SK-N-DZ (cell line): ENCODE results near the gene CUL9.

Source experiments
- DNase-seq: peaks from one replicate; pipeline ENCODE4 v3.0.0-alpha.2; 2015; ENCODE audit warnings: low spot score

Gene CUL9

DNA sequence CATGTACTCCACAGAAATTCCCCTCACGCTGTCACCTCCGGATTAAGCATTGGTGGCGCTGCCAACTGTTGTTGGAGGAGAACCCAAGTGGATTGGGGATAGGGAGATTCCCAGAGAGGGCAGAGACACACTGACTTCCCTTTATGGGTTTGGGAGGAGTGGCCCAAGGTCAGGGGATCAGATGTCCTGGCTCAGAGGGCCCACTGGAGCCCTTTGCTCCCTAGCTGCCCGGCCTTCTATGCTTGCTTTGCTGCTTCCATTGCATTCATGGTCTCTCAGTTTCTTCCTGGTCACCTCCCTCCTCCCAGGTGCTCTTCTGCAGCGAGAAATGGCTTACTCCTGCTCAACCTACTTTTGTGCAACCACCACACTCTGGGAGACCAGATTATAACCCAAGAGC, 14.3 kb downstream of the CUL9 start:
- no peak for DNase-seq

- DNase-seq: no peak
Measured at GRCh38 chr6:43199912-43200311, 17.9 kb downstream of the CUL9 start.

DNA sequence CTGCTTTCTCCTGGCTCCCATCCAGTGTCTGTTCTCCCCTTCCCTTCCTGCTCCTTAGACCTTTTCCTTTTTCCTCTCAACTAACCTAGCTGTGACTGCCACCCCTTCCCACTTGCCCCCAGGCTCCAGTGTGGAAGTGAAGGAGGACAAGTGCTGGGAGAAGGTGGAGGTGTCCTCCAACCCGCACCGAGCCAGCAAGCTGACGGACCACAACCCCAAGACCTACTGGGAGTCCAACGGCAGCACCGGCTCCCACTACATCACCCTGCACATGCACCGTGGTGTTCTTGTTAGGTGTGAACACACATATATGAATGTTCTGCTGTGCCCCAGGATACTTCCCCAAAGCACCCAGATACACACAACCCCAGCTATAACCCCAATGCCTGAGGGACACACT, 18.5 kb downstream of the CUL9 start:
- no peak for DNase-seq

DNA sequence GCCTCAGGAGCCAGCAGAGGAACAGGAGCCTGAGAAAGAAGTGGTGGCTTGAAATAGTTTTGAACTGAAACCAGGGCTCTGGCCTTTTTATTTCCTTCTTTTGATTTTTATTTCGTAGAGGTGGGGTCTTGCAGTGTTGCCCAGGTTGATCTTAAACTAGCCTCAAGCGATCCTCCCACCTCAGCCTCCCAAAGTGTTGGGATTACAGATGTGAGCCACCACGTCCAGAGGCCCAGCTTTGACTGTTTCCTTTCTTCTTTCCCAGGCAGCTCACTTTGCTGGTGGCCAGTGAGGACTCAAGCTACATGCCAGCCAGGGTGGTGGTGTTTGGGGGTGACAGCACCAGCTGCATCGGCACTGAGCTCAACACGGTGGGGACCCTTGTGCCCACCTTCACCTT, 20.5 kb downstream of the CUL9 start:
- DNase-seq: no peak

DNA sequence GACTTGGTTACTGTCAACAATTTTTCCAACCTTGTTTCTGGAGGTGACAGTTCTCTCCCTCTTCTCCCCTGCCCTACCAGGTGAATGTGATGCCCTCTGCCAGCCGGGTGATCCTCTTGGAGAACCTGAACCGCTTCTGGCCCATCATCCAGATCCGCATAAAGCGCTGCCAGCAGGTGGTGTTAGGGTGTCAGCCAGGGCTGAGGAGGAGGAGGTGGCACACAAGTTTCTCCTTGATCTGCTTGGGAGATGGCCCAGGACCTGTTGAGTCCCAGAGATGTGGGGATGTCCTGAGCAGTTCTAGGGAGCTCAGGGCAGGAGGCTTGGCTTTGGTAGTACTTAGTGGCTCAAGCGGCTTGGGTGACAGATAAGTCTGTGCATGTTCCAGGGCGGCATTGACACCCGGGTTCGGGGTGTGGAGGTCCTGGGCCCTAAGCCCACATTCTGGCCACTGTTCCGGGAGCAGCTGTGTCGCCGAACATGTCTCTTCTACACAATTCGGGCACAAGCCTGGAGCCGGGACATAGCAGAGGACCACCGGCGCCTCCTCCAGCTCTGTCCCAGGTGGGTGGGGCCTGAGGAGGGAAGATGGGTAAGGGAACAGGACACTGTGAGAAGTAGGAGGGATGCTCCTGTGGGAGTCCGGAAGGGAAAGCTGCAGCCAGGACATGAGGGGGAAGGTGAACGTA, 21.2 kb downstream of the CUL9 start:
- DNase-seq: no peak

GRCh38 chr6:43203718-43204095, 21.7 kb downstream of the CUL9 start:
- DNase-seq: no peak

- no peak for DNase-seq
Measured at GRCh38 chr6:43204271-43205105, 22.5 kb downstream of the CUL9 start.

GRCh38 chr6:43205849-43206248, 23.9 kb downstream of the CUL9 start:
- DNase-seq: no peak

GRCh38 chr6:43207286-43207685, 25.3 kb downstream of the CUL9 start:
- DNase-seq: no peak

GRCh38 chr6:43211955-43212354, 30.0 kb downstream of the CUL9 start:
- no peak for DNase-seq

- no peak for DNase-seq
Measured at GRCh38 chr6:43213431-43213830, 31.4 kb downstream of the CUL9 start.

DNA sequence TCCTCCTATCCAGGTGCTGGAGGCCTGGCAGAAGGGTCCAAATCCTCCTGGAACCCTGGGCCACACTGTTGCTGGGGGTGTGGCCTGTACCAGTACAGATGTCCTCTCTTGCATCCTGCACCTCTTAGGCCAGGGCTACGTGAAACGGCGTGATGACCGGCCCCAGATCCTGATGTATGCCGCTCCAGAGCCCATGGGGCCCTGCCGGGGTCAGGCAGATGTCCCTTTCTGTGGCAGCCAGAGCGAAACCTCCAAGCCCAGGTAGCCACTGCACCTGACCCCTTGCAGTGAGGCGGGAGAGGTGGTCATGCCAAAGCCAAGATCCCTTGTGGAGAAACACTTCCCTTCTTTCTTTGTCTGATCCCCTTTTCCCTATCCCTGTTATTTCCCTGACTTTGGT, 33.1 kb downstream of the CUL9 start:
- DNase-seq: no peak

- DNase-seq: no peak
Measured at GRCh38 chr6:43216200-43216599, 34.2 kb downstream of the CUL9 start.

GRCh38 chr6:43217351-43217750, 35.4 kb downstream of the CUL9 start:
- DNase-seq: no peak

DNA sequence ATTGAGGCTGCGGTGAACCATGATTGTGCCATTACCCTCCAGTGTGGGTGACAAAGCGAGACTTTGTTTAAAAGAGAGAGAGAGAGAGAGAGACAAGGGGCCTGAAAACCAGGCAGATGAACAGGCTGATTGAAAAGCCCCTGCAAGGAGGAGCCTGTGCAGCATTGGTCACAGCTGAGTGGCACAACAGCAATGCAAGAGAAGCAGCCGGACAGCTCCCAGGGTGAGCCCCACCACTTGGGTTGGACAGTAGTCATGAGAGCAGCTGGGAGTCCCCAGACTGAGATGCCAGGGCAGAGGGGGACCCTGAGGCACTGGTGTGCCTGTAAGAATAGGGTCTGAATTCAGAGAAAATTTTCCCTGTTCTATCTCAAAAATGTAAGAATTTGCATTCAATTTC, 37.1 kb downstream of the CUL9 start:
- no peak for DNase-seq

GRCh38 chr6:43219814-43220213, 37.8 kb downstream of the CUL9 start:
- DNase-seq: no peak

GRCh38 chr6:43220439-43220951, 38.5 kb downstream of the CUL9 start:
- no peak for DNase-seq

GRCh38 chr6:43221046-43221972, 39.3 kb downstream of the CUL9 start:
- no peak for DNase-seq

DNA sequence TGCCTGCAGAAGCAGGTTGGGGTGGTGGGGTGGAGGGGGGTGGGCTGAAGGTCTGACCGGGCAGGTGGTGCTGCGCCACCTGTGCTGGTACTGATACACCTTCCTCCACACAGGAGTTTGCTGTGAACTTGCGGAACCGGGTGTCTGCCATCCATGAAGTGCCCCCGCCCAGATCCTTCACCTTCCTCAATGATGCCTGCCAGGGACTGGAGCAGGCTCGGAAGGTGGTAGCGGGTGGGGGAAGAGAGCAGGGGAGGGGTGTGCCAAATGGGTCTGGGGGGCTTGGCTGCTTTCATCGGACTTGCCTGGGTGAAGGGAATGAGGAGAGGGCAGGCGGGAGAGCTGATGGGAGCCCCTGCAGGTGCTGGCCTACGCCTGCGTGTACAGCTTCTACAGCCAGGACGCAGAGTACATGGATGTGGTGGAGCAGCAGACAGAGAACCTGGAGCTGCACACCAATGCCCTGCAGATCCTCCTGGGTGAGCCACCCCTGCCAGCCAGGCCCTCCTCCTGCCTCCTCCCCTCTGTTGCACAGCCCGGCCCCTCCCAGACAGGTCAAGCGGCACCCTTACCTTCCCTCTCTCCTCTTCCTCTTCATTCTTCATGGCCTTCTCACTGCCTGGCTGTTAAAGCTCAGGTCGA, 40.5 kb downstream of the CUL9 start:
- DNase-seq: no peak

GRCh38 chr6:43223175-43223574, 41.2 kb downstream of the CUL9 start:
- no peak for DNase-seq

DNA sequence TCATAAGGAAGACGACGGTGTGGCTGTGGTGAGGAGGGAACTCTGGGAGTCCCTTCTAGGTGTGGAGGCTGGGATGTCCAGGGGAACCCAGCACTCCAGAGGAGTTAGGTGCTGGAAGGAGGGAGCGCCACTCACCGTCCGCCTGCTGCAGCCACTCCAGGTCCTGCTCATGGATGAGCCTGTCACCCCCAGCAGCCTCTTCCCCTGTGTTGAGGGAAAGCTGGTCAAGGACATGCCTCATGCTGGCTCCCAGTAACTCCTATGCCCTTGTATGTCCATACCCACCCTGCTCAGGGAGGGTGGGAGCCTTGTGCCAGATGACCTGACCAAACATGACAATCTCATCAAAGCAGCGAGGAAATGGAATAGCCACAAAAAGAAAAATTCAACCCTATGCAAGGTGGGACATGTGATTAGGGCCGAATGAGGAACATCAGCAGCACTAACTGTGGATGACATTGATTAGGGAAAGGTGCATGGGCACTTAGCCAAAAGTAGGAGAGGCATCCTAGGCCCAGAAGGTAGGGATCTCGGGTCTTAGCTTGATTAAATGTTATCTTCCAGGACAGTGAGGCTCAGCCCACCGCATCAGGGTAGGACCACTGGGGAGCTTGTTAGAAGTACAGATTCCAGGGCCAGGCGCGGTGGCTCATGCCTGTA, 44.3 kb downstream of the CUL9 start:
- no peak for DNase-seq
